Mucosa of descending colon (tissue), 3 donors: ENCODE data around the gene CCSER1. TPM values are rescaled to one million over a fixed set of nuclear protein-coding genes. Genes with fewer than 3 reads are reported as not detected.

Experiments used
- ATAC-seq: fragments of 200-7000 bp; cut with Tn5 transposase; one replicate; pipeline ENCODE4 v1.9.1; 2020; ENCODE audit warnings: mild to moderate bottlenecking, moderate library complexity
- DNase-seq, 3 donors: peaks; one replicate each; pipeline ENCODE4 v3.0.0-alpha.2; 2020
- H3K36me3 ChIP-seq: fragments of 200-600 bp; one replicate; pipeline ENCODE4 v1.8.0; 2021; ENCODE audit warnings: low read depth, mild to moderate bottlenecking
- H3K4me1 ChIP-seq: fragments of 200-600 bp; one replicate; pipeline ENCODE4 v1.8.0; 2021; ENCODE audit warnings: low read depth, mild to moderate bottlenecking
- H3K4me3 ChIP-seq: fragments of 200-600 bp; one replicate; pipeline ENCODE4 v1.8.0; 2021; ENCODE audit warnings: mild to moderate bottlenecking
- H3K9me3 ChIP-seq: fragments of 200-600 bp; one replicate; pipeline ENCODE4 v1.8.0; 2021; ENCODE audit warnings: mild to moderate bottlenecking
- intact Hi-C, 2 donors: fragments of 100-400 bp; cut with DNase I in 1 of 2; cut with micrococcal nuclease in 1 of 2; formaldehyde crosslinking; loops; one replicate each; pipeline versions ENCODE4 v1.11.0 to v1.11.1; 2022; cut with DNase I, micrococcal nuclease
- total RNA-seq, 3 donors: library from RNA; stranded (reverse); fragmentation: NEBNext Ultra II Directional in 2 of 3; extraction: Animal tissue kit (Norgen Biotek cat#: 25700) in 2 of 3; gene quantifications; one replicate each; pipeline versions ENCODE4 v1.2.1 to v1.2.4, GENCODE V29; 2021 to 2023
- TF ChIP-seq, protein P1 (sequence below): fragments of 200-600 bp; IDR thresholded peaks from one replicate; pipeline ENCODE4 v1.8.0; 2022; ENCODE audit warnings: antibody characterized with exemption, mild to moderate bottlenecking
- donor health status: DM: no; HTN: no; CAD: no; lungs with moderate emphysema.
- donor health status: DM: no; HTN: no; CAD: no.
- donor health status: DM: no; HTN: yes; CAD: no.

The CCSER1 gene
- total RNA-seq, 3 donors from 2014 or later: 11.1 to 32.4 (median 13.3) TPM

DNA sequence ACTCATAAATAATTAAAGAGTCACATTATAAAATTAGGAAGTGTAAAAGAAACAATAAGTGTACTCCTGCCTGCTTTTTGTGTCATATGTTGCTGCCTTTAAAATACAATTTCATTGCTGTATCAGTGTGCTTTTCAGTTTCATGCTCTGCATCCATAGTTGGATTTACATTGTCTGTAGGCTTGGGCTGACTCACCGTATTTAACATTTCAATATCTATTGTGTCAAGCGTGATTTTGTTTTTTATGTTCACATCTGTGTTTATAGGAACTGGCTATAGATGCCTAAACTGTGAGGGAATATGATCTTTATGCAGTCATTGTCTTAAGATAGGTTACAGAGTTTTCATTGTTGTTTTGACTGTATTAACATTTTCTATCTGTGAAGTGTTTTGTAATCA, 18.1 kb downstream of the CCSER1 start:
- no peaks in the 10 kb centered on the region for H3K36me3 ChIP-seq
- DNase-seq (no peak), ATAC-seq (no peak)
- H3K4me3 ChIP-seq: no peak overlapping the region
- TF ChIP-seq, protein P1, sequence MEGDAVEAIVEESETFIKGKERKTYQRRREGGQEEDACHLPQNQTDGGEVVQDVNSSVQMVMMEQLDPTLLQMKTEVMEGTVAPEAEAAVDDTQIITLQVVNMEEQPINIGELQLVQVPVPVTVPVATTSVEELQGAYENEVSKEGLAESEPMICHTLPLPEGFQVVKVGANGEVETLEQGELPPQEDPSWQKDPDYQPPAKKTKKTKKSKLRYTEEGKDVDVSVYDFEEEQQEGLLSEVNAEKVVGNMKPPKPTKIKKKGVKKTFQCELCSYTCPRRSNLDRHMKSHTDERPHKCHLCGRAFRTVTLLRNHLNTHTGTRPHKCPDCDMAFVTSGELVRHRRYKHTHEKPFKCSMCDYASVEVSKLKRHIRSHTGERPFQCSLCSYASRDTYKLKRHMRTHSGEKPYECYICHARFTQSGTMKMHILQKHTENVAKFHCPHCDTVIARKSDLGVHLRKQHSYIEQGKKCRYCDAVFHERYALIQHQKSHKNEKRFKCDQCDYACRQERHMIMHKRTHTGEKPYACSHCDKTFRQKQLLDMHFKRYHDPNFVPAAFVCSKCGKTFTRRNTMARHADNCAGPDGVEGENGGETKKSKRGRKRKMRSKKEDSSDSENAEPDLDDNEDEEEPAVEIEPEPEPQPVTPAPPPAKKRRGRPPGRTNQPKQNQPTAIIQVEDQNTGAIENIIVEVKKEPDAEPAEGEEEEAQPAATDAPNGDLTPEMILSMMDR: no peak
- intact Hi-C loops: no loop called here
- no peaks in the 10 kb centered on the region for H3K4me1 ChIP-seq
- H3K9me3 ChIP-seq: no peaks in the 10 kb centered on the region

- no peak for DNase-seq
- intact Hi-C loops: no loop called here
- Histone ChIP-seq H3K9me3 (no peaks in the 10 kb centered on the region), H3K36me3 (no peaks in the 10 kb centered on the region), H3K4me1 (no peaks in the 10 kb centered on the region), H3K4me3 (no peak overlapping the region)
- TF ChIP-seq, protein P1: no peak
- ATAC-seq: no peak
These were observed 19.1 kb downstream of the CCSER1 start for GRCh38 chr4:90146306-90146705.

- DNase-seq (no peak), ATAC-seq (no peak)
- intact Hi-C loops: no loop called here
- H3K36me3 ChIP-seq: no peaks in the 10 kb centered on the region
- H3K4me3 ChIP-seq: no peak overlapping the region
- no peaks in the 10 kb centered on the region for H3K9me3 ChIP-seq
- TF ChIP-seq, protein P1: no peak
- H3K4me1 ChIP-seq: no peaks in the 10 kb centered on the region
These were observed 21.5 kb downstream of the CCSER1 start for GRCh38 chr4:90148574-90149148.

GRCh38 chr4:90152024-90152423, 24.8 kb downstream of the CCSER1 start:
- ATAC-seq (no peak), DNase-seq (no peak)
- intact Hi-C loops: no loop called here
- Histone ChIP-seq H3K4me1 (no peaks in the 10 kb centered on the region), H3K4me3 (no peak overlapping the region), H3K36me3 (no peaks in the 10 kb centered on the region), H3K9me3 (no peaks in the 10 kb centered on the region)
- TF ChIP-seq, protein P1: no peak

GRCh38 chr4:90159193-90159592, 32.0 kb downstream of the CCSER1 start:
- intact Hi-C loops: no loop called here
- Histone ChIP-seq H3K4me3 (no peak overlapping the region), H3K36me3 (no peaks in the 10 kb centered on the region), H3K4me1 (no peaks in the 10 kb centered on the region), H3K9me3 (no peaks in the 10 kb centered on the region)
- DNase-seq (no peak), ATAC-seq (peak; percentile 49)
- TF ChIP-seq, protein P1: no peak

GRCh38 chr4:90160044-90160443, 32.9 kb downstream of the CCSER1 start:
- H3K9me3 ChIP-seq: no peaks in the 10 kb centered on the region
- no peaks in the 10 kb centered on the region for H3K36me3 ChIP-seq
- no peak overlapping the region for H3K4me3 ChIP-seq
- ATAC-seq: no peak
- TF ChIP-seq, protein P1: no peak
- H3K4me1 ChIP-seq: no peaks in the 10 kb centered on the region
- no peak for DNase-seq
- intact Hi-C loops: no loop called here
